Measurements from ENCODE around the gene THRAP3. TPM values are rescaled to one million over a fixed set of nuclear protein-coding genes. Genes with fewer than 3 reads are reported as not detected.

THRAP3 gene
- total RNA-seq, 1 experiment from 2014 or later = 64.4 TPM

GRCh38 chr1:36323636-36324352, 99.6 kb downstream of the THRAP3 start, which contains the start of gene EVA1B:
EVA1B (minus strand) TSS chr1:36323645; CDS start chr1:36323037, 608 bp downstream.
- peak; percentile 38 for DNase-seq (ENCODE audit: low spot score)

DNA sequence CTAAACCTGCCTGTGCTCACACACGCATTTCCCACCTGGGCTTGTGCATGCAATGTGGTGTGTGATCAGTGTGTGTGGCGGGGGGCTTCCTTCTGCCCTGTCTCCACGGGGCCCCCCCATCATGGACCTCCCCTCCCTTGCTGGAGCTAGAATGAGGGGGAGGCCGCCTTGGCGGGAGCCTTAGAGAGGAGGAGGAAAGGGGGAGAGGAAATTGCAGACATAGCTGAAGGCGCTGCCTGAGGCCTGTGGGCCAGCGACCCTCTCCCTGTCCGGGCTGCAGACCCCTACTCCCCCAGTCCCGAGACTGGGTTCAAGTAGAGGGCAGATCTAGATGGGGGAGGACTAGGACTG, 100.1 kb downstream of the THRAP3 start:
- no peak for DNase-seq (ENCODE audit: low spot score)

- DNase-seq (ENCODE audit: low spot score) = peak; percentile 34
Observed at GRCh38 chr1:36326499-36326898, 102.3 kb downstream of the THRAP3 start.

GRCh38 chr1:36327421-36328087, 103.3 kb downstream of the THRAP3 start:
- no peak for DNase-seq (ENCODE audit: low spot score)

- no peak for DNase-seq (ENCODE audit: low spot score)
Observed at GRCh38 chr1:36328088-36328480, 103.8 kb downstream of the THRAP3 start.

DNA sequence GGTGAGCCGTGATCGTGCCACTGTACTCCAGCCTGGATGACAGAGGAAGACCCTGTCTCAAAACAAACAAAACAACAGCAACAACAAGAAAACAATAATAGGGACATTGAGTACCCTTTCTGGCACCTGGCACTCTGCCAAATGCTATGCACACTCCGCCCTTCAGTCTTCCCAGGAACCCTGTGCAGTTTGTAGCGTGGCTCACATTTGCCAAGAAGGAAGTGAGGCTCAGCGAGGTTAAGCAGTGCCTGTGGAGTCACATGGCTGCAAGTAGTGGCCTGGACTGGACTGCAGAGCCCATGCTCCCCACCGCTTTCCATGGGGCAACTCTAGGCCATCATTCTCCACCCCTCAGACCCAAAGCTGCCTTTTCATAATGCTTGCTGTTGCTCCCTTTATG, 104.5 kb downstream of the THRAP3 start:
- DNase-seq (ENCODE audit: low spot score) = peak; percentile 55

GRCh38 chr1:36329817-36330216, 105.6 kb downstream of the THRAP3 start:
- DNase-seq (ENCODE audit: low spot score) = no peak

- no peak for DNase-seq (ENCODE audit: low spot score)
Observed at GRCh38 chr1:36330940-36331339, 106.7 kb downstream of the THRAP3 start.

DNA sequence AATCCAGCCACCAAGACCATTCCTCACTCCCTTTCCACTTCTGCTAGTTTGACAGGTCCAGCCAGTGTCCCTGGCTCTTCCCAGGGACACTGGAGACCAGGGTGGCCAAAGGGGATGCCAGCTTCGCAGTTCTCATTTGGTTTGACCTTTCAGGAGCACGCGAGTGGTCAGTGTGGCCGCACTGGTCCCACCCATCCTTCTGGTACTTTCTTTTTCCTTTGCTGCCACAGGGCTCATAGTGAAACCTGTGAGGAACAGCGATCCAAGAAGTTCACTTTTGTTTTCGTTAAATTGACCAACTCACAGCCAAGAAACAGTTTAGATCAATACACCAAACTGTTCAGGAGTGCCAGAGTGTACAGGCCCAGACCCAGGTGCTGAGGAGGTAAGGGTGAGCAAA, 113.6 kb downstream of the THRAP3 start:
- DNase-seq (ENCODE audit: low spot score) = no peak

GRCh38 chr1:36339215-36339614, 115.0 kb downstream of the THRAP3 start:
- DNase-seq (ENCODE audit: low spot score) = no peak

GRCh38 chr1:36339615-36340014, 115.4 kb downstream of the THRAP3 start:
- no peak for DNase-seq (ENCODE audit: low spot score)

GRCh38 chr1:36341626-36342320, 117.5 kb downstream of the THRAP3 start:
- no peak for DNase-seq (ENCODE audit: low spot score)

DNA sequence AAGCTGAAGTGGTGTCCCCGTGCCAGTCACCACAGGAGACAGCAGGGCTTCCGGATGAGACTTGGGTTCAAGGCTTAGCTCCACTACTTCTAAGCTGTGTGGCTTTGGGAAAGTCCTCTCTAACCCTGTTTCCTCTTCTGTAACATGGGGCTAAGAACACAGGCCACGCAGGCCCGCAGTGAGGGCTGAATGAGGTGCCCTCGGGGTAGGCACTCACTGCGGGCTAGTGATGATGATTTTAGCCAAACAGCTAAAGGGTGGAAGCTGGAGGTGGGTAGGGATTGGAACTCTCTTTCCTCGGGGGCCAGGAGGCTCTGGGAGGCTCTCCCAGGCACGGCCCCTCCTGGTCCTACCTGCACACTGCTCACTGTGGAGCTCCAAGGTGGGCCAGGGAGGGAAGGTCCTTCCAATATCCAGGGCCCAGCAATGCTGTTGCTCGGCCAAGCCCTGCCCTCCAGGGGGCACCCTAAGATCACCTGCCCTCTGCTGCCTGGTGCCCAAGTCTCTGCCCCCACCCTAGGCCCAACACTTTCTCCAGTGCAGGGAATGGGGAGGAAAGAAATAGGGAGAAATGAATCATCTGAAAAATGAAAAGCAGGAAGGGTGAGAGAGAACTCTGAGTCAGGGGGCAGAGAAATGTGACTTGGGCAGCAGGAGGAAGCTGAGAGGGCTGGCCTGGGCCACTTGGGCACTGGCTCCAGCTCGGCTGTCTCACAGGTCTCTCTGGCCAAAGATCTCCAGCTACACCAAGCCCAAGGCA, 118.4 kb downstream of the THRAP3 start:
- DNase-seq (ENCODE audit: low spot score) = peak; percentile 58

DNA sequence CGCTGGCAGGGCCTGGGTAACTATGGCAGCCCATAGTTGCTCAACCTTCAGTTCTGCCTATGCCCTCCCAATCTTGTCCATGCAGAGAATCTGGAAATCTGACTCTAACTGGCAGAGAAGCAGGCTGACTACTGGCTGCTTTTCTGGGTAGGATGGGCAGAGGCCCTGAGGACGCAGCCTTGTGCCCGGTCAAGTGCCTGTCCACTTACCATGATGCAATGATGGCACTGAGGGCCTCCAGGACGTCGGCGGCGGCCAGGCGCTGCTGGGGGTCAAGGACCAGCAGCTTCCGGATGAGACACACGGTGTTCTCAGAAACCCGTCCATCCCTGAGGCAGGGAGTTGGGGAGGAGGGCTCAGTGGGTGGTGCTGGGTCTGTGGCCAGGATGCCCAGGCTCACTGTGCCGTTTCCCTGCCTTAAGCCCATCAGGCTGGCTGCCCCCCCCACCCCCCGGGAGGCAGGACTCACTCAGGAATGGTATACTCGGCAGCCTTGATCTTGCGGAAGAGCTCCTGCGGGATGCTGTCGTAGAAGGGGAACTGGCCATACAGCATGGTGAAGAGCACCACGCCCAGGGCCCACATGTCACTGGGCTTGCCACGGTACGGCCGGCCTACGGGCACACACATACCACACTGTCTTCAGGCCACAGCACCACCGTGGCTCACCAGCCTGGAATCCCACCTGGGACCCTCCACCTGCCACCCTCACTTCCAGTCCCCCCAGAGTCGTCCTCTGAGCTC, 119.6 kb downstream of the THRAP3 start:
- no peak for DNase-seq (ENCODE audit: low spot score)

GRCh38 chr1:36344395-36344680, 120.1 kb downstream of the THRAP3 start:
- no peak for DNase-seq (ENCODE audit: low spot score)

GRCh38 chr1:36345353-36345752, 121.1 kb downstream of the THRAP3 start:
- no peak for DNase-seq (ENCODE audit: low spot score)

DNA sequence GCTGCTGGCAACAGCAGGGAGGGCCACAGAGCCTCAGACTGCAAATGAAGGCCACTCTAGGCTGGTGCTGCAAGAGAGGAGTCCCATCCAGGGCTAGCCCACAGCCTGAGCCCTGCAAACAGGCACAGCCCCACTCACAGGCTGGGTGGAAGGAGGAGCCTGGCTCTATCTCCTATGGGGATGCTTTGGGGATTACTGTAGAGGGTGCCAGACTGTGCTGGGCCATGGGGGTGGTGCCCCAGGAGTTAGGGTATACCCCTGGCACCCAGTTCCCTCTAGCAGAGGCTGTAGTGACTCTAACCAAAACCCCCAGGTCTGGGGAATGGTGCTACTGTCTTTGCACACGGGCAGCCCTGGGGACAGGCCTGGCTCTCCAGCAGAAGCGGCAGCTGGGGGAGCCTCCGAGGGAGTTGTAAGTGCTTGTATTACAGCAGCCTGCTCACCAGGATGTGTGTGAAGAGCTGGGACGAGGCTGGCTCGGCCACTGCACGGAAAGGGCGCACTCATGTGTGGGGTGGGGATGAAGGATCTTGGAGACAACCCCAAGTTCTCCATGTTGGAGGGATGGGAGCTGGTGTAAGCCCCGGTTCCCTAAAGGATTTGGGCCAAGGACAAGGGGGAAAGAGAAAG, 122.6 kb downstream of the THRAP3 start:
- DNase-seq (ENCODE audit: low spot score) = no peak

GRCh38 chr1:36349241-36349671, 125.0 kb downstream of the THRAP3 start:
- DNase-seq (ENCODE audit: low spot score) = no peak

GRCh38 chr1:36349839-36350238, 125.6 kb downstream of the THRAP3 start:
- DNase-seq (ENCODE audit: low spot score) = no peak

DNA sequence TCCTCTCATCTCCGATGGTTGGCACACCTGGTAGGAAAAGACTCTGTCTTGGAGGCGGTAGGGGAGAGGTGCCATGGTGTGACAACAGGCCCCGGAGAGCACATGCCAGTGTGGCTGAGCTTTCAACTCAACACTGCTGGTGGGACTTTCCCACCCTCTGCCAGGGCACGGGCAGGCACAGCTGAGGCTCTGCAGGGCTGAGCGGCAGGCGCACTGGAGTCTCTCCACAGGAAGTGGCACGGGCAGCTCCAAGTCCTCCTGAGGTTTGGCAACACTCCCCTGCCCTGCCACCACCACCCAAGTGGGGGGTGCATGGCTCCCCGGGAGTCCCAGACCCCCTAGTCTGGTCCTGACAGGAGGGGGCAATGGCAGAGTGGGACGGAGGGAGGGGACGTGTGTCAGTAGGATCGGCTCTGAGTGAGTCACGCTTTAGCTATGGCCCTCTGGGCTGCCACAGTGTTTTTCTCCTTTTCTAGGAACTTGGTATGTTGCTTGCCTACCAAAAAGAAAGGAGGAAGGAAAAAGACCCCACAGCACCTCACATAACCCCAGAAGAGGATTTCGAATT, 126.5 kb downstream of the THRAP3 start:
- no peak for DNase-seq (ENCODE audit: low spot score)
